NT2/D1 (cell line): Measurements from ENCODE around the gene EPN2.

Source experiments
- SUZ12 ChIP-seq: IDR thresholded peaks from 2 replicates; pipeline ENCODE4 v1.6.1; 2011; ENCODE audit not compliant: insufficient read length, insufficient read depth; ENCODE audit errors: extremely low read depth
- YY1 ChIP-seq: IDR thresholded peaks from 2 replicates; pipeline ENCODE4 v1.6.1; 2011; ENCODE audit not compliant: insufficient read length, insufficient read depth

DNA sequence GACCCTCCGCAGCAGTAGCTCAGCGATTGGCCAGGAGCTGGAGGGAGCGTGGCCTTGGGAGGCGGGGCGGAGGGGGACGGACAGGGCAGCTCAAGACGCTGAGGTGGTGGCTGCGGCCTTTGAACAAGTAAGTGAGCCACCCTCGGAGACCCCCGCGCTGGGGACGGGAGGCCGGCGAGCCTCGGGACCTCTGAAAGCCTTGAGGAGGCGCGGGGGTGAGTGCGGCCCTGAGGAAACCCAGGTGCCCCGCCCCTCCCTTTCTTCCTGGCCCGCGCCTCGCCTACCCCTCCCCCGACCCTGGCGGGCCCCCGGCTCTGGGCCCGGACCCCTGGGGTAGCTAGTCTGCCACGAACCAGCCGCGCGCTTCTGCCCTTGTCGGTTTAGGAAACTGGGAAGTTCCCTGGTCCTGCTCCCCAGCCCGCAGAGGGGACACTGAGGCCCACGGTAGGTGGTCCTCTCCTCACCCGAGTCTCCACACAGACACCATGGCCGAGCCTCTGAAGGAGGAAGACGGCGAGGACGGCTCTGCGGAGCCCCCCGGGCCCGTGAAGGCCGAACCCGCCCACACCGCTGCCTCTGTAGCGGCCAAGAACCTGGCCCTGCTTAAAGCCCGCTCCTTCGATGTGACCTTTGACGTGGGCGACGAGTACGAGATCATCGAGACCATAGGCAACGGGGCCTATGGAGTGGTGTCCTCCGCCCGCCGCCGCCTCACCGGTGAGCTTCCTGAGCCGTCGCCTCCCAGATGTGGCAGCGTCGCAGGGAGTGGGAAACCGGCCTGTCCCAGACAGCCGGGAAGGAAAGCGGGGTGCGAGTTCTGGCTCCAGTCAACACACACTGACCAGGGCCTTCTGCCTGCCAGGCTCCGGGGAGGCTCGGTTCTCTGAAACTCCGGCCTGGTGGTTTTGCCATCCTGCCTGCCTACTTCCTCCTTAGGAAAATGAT is 141.5 kb downstream of the EPN2 start, which contains the start of gene MAPK7:
- TF ChIP-seq SUZ12 (no peak), YY1 (no peak)
